Measurements from ENCODE around the gene ENTPD6. TPM values are rescaled to one million over a fixed set of nuclear protein-coding genes. Genes with fewer than 3 reads are reported as not detected.

Gene ENTPD6
- total and polyA plus RNA-seq, 2 experiments from 2014 or later: 32.9 to 50.4 TPM

GRCh38 chr20:25248786-25249172, 53.3 kb downstream of the ENTPD6 start:
- Histone ChIP-seq H3K9me2 (ENCODE audit: insufficient read depth) (no peaks in the 10 kb centered on the region), H3K4me1 (ENCODE audit: insufficient read depth) (peaks cover 29% of the 10 kb centered on the region), H3K9me3 (ENCODE audit: low read depth) (no peaks in the 10 kb centered on the region), H4K20me1 (ENCODE audit: insufficient read depth) (no peaks in the 10 kb centered on the region), H3K27ac (peak overlapping the region; percentile 71), H2AFZ (peak overlapping the region; percentile 53), H3K27me3 (replicated peaks; ENCODE audit: insufficient read depth) (no peaks in the 10 kb centered on the region), H3F3A (ENCODE audit: insufficient read depth) (peaks cover 18% of the 10 kb centered on the region), H3K79me2 (ENCODE audit: insufficient read depth) (peaks cover 53% of the 10 kb centered on the region), H3K9ac (peak overlapping the region; percentile 82), H3K36me3 (ENCODE audit: low read depth) (peaks cover 4% of the 10 kb centered on the region; the same call in 1 of the 2 replicates), H3K4me3 (peak overlapping the region; percentile 81), H3K4me2 (ENCODE audit: unreplicated experiment) (peak overlapping the region; percentile 88)
- WGBS, 2 experiments (ENCODE audit: low coverage in 1 of 2, low lambda C conversion rate in 2 of 2, missing lambda C conversion rate in 2 of 2): 1 to 3% methylated on average over 6 of the region's 6 CpGs
- no peak for TF ChIP-seq EZH2phosphoT487 (IDR thresholded peaks at IDR 0.05; ENCODE audit: insufficient read depth, low read depth)
- no peak for TF ChIP-seq EZH2 (IDR thresholded peaks at IDR 0.05; ENCODE audit: insufficient read depth, poor library complexity, severe bottlenecking)
- no peak for DNase-seq
- in situ Hi-C loops (cut with MboI): no loop called here

GRCh38 chr20:25249198-25249931, 53.9 kb downstream of the ENTPD6 start:
- H4K20me1 ChIP-seq (ENCODE audit: insufficient read depth): no peaks in the 10 kb centered on the region
- in situ Hi-C loops (cut with MboI): no loop called here

DNA sequence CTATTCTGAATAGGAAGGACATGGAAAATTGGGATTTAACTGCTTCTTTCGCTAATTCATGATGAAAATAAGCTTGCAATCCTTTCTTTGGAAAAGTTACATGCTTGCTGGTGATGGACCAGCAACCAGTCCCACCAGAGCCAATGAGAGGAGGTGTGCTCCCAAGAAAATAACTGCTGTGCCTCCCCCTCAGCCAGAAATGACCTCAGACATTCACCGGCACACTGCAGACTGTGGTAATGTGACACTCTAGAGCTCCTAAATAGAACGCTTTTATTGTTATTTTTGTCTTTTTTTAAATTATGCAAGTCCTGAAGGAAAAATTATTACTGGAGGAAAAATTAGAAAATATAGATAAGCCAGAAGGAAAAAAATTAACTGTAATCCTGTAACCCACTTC, 55.0 kb downstream of the ENTPD6 start:
- no peak for TF ChIP-seq EZH2phosphoT487 (IDR thresholded peaks at IDR 0.05; ENCODE audit: insufficient read depth, low read depth)

More at GRCh38 chr20:25249198-25249931, 53.9 kb downstream of the ENTPD6 start:
- peak overlapping the region; percentile 71 for H3K27ac ChIP-seq
- no peaks in the 10 kb centered on the region for H3K27me3 ChIP-seq (replicated peaks; ENCODE audit: insufficient read depth)
- peak overlapping the region; percentile 53; the same call in 1 of the 2 replicates for H2AFZ ChIP-seq
- H3K9me3 ChIP-seq (ENCODE audit: low read depth): no peaks in the 10 kb centered on the region
- H3K9me2 ChIP-seq (ENCODE audit: insufficient read depth): no peaks in the 10 kb centered on the region
- TF ChIP-seq EZH2 (IDR thresholded peaks at IDR 0.05; ENCODE audit: insufficient read depth, poor library complexity, severe bottlenecking) (no peak), EZH2phosphoT487 (IDR thresholded peaks at IDR 0.05; ENCODE audit: insufficient read depth, low read depth) (no peak)
- H3K4me1 ChIP-seq (ENCODE audit: insufficient read depth): peaks cover 29% of the 10 kb centered on the region
- peak overlapping the region; percentile 82 for H3K9ac ChIP-seq
- DNase-seq: peak; percentile 40
- WGBS, 2 experiments (ENCODE audit: low coverage in 1 of 2, low lambda C conversion rate in 2 of 2, missing lambda C conversion rate in 2 of 2): 51 to 52% methylated on average over 9 of the region's 9 CpGs
- peak overlapping the region; percentile 88 for H3K4me2 ChIP-seq (ENCODE audit: unreplicated experiment)
- peaks cover 18% of the 10 kb centered on the region for H3F3A ChIP-seq (ENCODE audit: insufficient read depth)
- peak overlapping the region; percentile 81 for H3K4me3 ChIP-seq
- peaks cover 59% of the 10 kb centered on the region for H3K79me2 ChIP-seq (ENCODE audit: insufficient read depth)
- peaks cover 4% of the 10 kb centered on the region; the same call in 1 of the 2 replicates for H3K36me3 ChIP-seq (ENCODE audit: low read depth)

GRCh38 chr20:25251019-25251418, 55.5 kb downstream of the ENTPD6 start:
- H4K20me1 ChIP-seq (ENCODE audit: insufficient read depth): no peaks in the 10 kb centered on the region
- in situ Hi-C loops (cut with MboI): no loop called here

More for the DNA sequence above, 55.0 kb downstream of the ENTPD6 start:
- H2AFZ ChIP-seq: no peak overlapping the region
- H3K79me2 ChIP-seq (ENCODE audit: insufficient read depth): peaks cover 70% of the 10 kb centered on the region
- no peaks in the 10 kb centered on the region for H4K20me1 ChIP-seq (ENCODE audit: insufficient read depth)
- H3K4me1 ChIP-seq (ENCODE audit: insufficient read depth): peaks cover 29% of the 10 kb centered on the region
- no peak overlapping the region for H3K27ac ChIP-seq
- H3K36me3 ChIP-seq (ENCODE audit: low read depth): peaks cover 4% of the 10 kb centered on the region; the same call in 1 of the 2 replicates
- H3K27me3 ChIP-seq (replicated peaks; ENCODE audit: insufficient read depth): no peaks in the 10 kb centered on the region
- peak overlapping the region; percentile 81 for H3K4me3 ChIP-seq
- WGBS, 2 experiments (ENCODE audit: low coverage in 1 of 2, low lambda C conversion rate in 2 of 2, missing lambda C conversion rate in 2 of 2): 45 to 49% methylated on average over 3 of the region's 3 CpGs
- H3K9me3 ChIP-seq (ENCODE audit: low read depth): no peaks in the 10 kb centered on the region
- peak overlapping the region; percentile 10; the same call in 1 of the 2 replicates for H3K9ac ChIP-seq
- H3F3A ChIP-seq (ENCODE audit: insufficient read depth): peaks cover 18% of the 10 kb centered on the region
- in situ Hi-C loops (cut with MboI): no loop called here
- peak; percentile 42 for DNase-seq
- no peaks in the 10 kb centered on the region for H3K9me2 ChIP-seq (ENCODE audit: insufficient read depth)
- H3K4me2 ChIP-seq (ENCODE audit: unreplicated experiment): peak overlapping the region; percentile 88

More at GRCh38 chr20:25251019-25251418, 55.5 kb downstream of the ENTPD6 start:
- peak overlapping the region; percentile 88 for H3K4me2 ChIP-seq (ENCODE audit: unreplicated experiment)
- no peaks in the 10 kb centered on the region for H3K27me3 ChIP-seq (replicated peaks; ENCODE audit: insufficient read depth)
- no peak for DNase-seq
- H3F3A ChIP-seq (ENCODE audit: insufficient read depth): peaks cover 14% of the 10 kb centered on the region
- H2AFZ ChIP-seq: no peak overlapping the region
- H3K36me3 ChIP-seq (ENCODE audit: low read depth): peaks cover 4% of the 10 kb centered on the region; the same call in 1 of the 2 replicates
- H3K9me3 ChIP-seq (ENCODE audit: low read depth): no peaks in the 10 kb centered on the region
- H3K79me2 ChIP-seq (ENCODE audit: insufficient read depth): peaks cover 75% of the 10 kb centered on the region
- peaks cover 31% of the 10 kb centered on the region for H3K4me1 ChIP-seq (ENCODE audit: insufficient read depth)
- WGBS, 2 experiments (ENCODE audit: low coverage in 1 of 2, low lambda C conversion rate in 2 of 2, missing lambda C conversion rate in 2 of 2): 87 to 90% methylated on average over 9 of the region's 9 CpGs
- TF ChIP-seq EZH2 (IDR thresholded peaks at IDR 0.05; ENCODE audit: insufficient read depth, poor library complexity, severe bottlenecking) (no peak), EZH2phosphoT487 (IDR thresholded peaks at IDR 0.05; ENCODE audit: insufficient read depth, low read depth) (no peak)
- H3K9ac ChIP-seq: 0 out of 2 replicates have a peak overlapping the region, but pooled peaks have one; percentile 10
- H3K27ac ChIP-seq: no peak overlapping the region
- H3K4me3 ChIP-seq: peak overlapping the region; percentile 81
- no peaks in the 10 kb centered on the region for H3K9me2 ChIP-seq (ENCODE audit: insufficient read depth)
